Suprapubic skin (tissue), 4 donors: ENCODE data around the gene USP7. TPM values are rescaled to one million over a fixed set of nuclear protein-coding genes. Genes with fewer than 3 reads are reported as not detected.
"Not testable (repeated sequence)": the region's sequence is repeated elsewhere in the genome, so short reads cannot be mapped to it uniquely, and the experiment has no call there.

ENCODE experiments used
- DNase-seq, 2 donors: peaks; one replicate each; pipeline ENCODE4 v3.0.0-alpha.2; 2019; ENCODE audit warnings: low spot score in 2 of 2
- H3K27ac ChIP-seq: fragments of 200-600 bp; sonication (generic); one replicate; pipeline ENCODE4 v1.5.1; 2019
- H3K27me3 ChIP-seq: fragments of 200-600 bp; sonication (generic); one replicate; pipeline ENCODE4 v1.5.1; 2019
- H3K36me3 ChIP-seq: fragments of 200-600 bp; sonication (generic); one replicate; pipeline ENCODE4 v1.5.1; 2019
- H3K4me1 ChIP-seq: fragments of 200-600 bp; sonication (generic); one replicate; pipeline ENCODE4 v1.5.1; 2019
- H3K4me3 ChIP-seq: fragments of 200-600 bp; sonication (generic); one replicate; pipeline ENCODE4 v1.5.1; 2019; ENCODE audit warnings: mild to moderate bottlenecking
- H3K9me3 ChIP-seq: fragments of 200-600 bp; sonication (generic); one replicate; pipeline ENCODE4 v1.5.1; 2019
- CTCF ChIP-seq, 2 donors: fragments of 200-600 bp in 1 of 2; fragments of 450-650 bp in 1 of 2; sonication (generic) in 1 of 2; IDR thresholded peaks; one replicate each; pipeline ENCODE4 v1.5.1; 2016 to 2019; ENCODE audit warnings: antibody characterized with exemption in 2 of 2, mild to moderate bottlenecking in 1 of 2, moderate library complexity in 1 of 2
- EP300 ChIP-seq: sonication (generic); formaldehyde crosslinking; IDR thresholded peaks from one replicate; pipeline ENCODE4 v1.6.1; 2017; ENCODE audit warnings: antibody characterized with exemption
- POLR2A ChIP-seq, 2 donors: fragments of 450-650 bp; IDR thresholded peaks; one replicate each; pipeline ENCODE4 v1.6.1; 2017; ENCODE audit warnings: antibody characterized with exemption in 2 of 2, mild to moderate bottlenecking in 2 of 2, moderate library complexity in 2 of 2
- POLR2AphosphoS5 ChIP-seq, 3 donors: sonication (generic); formaldehyde crosslinking; IDR thresholded peaks; one replicate each; pipeline ENCODE4 v1.6.1; 2017; ENCODE audit warnings: antibody characterized with exemption in 3 of 3
- WGBS: methylation state at CpG from one replicate; pipeline ENCODE4 v1.1.5; 2018; 5-methylcytosine and 5-hydroxymethylcytosine counted together
- total RNA-seq, 4 donors: library from RNA; depleted of rRNA; stranded (reverse); fragments of >200 nt; gene quantifications; one replicate each; pipeline ENCODE4 v1.1.0, GENCODE V29; 2016

Gene USP7
- total RNA-seq, 4 donors from 2014 or later, result 94.7 to 135 (median 119) TPM

GRCh38 chr16:8845699-8846298 lies 117.9 kb downstream of the USP7 start:
- no peak overlapping the region for H3K4me3 ChIP-seq
- H3K27me3 ChIP-seq, result no peaks in the 10 kb centered on the region
- 84% methylated on average over 7 of the region's 7 CpGs for WGBS
- H3K4me1 ChIP-seq, result peaks cover 11% of the 10 kb centered on the region
- no peak overlapping the region for H3K27ac ChIP-seq
- DNase-seq, result no peak
- TF ChIP-seq POLR2AphosphoS5 (IDR thresholded peaks at IDR 0.05) (no peak), POLR2A (IDR thresholded peaks at IDR 0.05) (no peak), EP300 (no peak), CTCF (IDR thresholded peaks at IDR 0.05) (no peak)
- peaks cover 29% of the 10 kb centered on the region for H3K36me3 ChIP-seq
- no peaks in the 10 kb centered on the region for H3K9me3 ChIP-seq

- not testable (repeated sequence) for DNase-seq, H3K4me3 ChIP-seq, H3K27me3 ChIP-seq, H3K9me3 ChIP-seq, H3K4me1 ChIP-seq, H3K36me3 ChIP-seq, H3K27ac ChIP-seq
- WGBS, result 78% methylated on average over 8 of the region's 12 CpGs
These were observed 120.4 kb downstream of the USP7 start for GRCh38 chr16:8843296-8843695.

Other genes with a start within 250 kb of the USP7 start
- 1 to 10 TPM; 3.9 to 7.0 (median 5.0) TPM for gene TMEM186, start 166.3 kb downstream of the USP7 start, total RNA-seq
- gene PMM2, start 166.1 kb downstream of the USP7 start, total RNA-seq, result 10 to 100 TPM; 20.0 to 33.0 (median 25.7) TPM
- 10 to 100 TPM; 32.7 to 60.8 (median 41.5) TPM for gene CARHSP1, start 94.9 kb downstream of the USP7 start, total RNA-seq
- not detected for gene LITAFD, start 81.6 kb downstream of the USP7 start, total RNA-seq
- gene HAPSTR1, start 127.7 kb upstream of the USP7 start, total RNA-seq, result 10 to 100 TPM; 40.4 to 52.7 (median 47.4) TPM